ENCODE measurements around the gene SHANK3.

SHANK3 gene

GRCh38 chr22:50714631-50715179 is 42.1 kb downstream of the SHANK3 start:
- no peak for DNase-seq

- no peak for DNase-seq
These were observed 42.6 kb downstream of the SHANK3 start for GRCh38 chr22:50715250-50715649.

- DNase-seq: no peak
These were observed 43.2 kb downstream of the SHANK3 start for GRCh38 chr22:50715776-50716175.

GRCh38 chr22:50716290-50717024 is 43.8 kb downstream of the SHANK3 start:
- no peak for DNase-seq

GRCh38 chr22:50717709-50718351 is 45.2 kb downstream of the SHANK3 start:
- DNase-seq: no peak

- DNase-seq: no peak
These were observed 45.7 kb downstream of the SHANK3 start for GRCh38 chr22:50718352-50718709.

GRCh38 chr22:50719814-50720300 is 47.2 kb downstream of the SHANK3 start:
- no peak for DNase-seq

- no peak for DNase-seq
These were observed 48.0 kb downstream of the SHANK3 start for GRCh38 chr22:50720301-50721256.

GRCh38 chr22:50721257-50721844 is 48.7 kb downstream of the SHANK3 start:
- no peak for DNase-seq

GRCh38 chr22:50722048-50722701 is 49.6 kb downstream of the SHANK3 start:
- DNase-seq: no peak
